K562 (cell line): ENCODE data around the gene DNAJC8. TPM values are rescaled to one million over a fixed set of nuclear protein-coding genes. Genes with fewer than 3 reads are reported as not detected.

ENCODE experiments used
- CSDE1 ChIP-seq, 2 experiments: fragments of 450-650 bp; IDR thresholded peaks; 2 replicates each; pipeline ENCODE4 v1.6.1; 2016; ENCODE audit warnings: mild to moderate bottlenecking in 1 of 2
- ETV5 ChIP-seq: sonication (generic); formaldehyde crosslinking; IDR thresholded peaks from 2 replicates; pipeline ENCODE4 v1.4.0; 2020; ENCODE audit warnings: low read depth, mild to moderate bottlenecking, missing genetic modification reagents
- FOXA3 ChIP-seq, 2 experiments: fragments of 450-650 bp in 1 of 2; sonication (generic) in 1 of 2; formaldehyde crosslinking; IDR thresholded peaks in 1 of 2; conservative IDR thresholded peaks in 1 of 2; 2 replicates each; pipeline versions ENCODE4 v1.4.0 to v1.8.0; 2020 to 2022; ENCODE audit warnings: mild to moderate bottlenecking in 2 of 2, missing genetic modification reagents in 1 of 2
- IRF2 ChIP-seq: sonication (generic); formaldehyde crosslinking; IDR thresholded peaks from 2 replicates; pipeline ENCODE4 v1.8.1; 2022; ENCODE audit warnings: mild to moderate bottlenecking, missing genetic modification reagents
- MCM3 ChIP-seq: fragments of 450-650 bp; IDR thresholded peaks from 2 replicates; pipeline ENCODE4 v1.6.1; 2016
- NFYB ChIP-seq: IDR thresholded peaks from 2 replicates; pipeline ENCODE4 v1.6.1; 2011; ENCODE audit warnings: mild to moderate bottlenecking, moderate library complexity; ENCODE audit not compliant: insufficient read length; ENCODE audit errors: extremely low read depth
- NR4A1 ChIP-seq, 2 experiments: fragments of 250-450 bp in 1 of 2; fragments of 450-650 bp in 1 of 2; sonication (Bioruptor Pico) in 1 of 2; IDR thresholded peaks; 2 replicates each; pipeline versions ENCODE4 v1.4.0 to v1.6.1; 2016 to 2020; ENCODE audit warnings: mild to moderate bottlenecking in 2 of 2, missing compliant biosample characterization in 1 of 2, missing genetic modification characterization in 1 of 2, moderate library complexity in 1 of 2
- RBFOX2 ChIP-seq: fragments of 200-400 bp; formaldehyde crosslinking; IDR thresholded peaks from 2 replicates; pipeline ENCODE4 v1.6.1; 2017; ENCODE audit warnings: low read depth, mild to moderate bottlenecking, low read length, moderate library complexity
- RFX7 ChIP-seq: fragments of 250-450 bp; sonication (Bioruptor Pico); IDR thresholded peaks from 2 replicates; pipeline ENCODE4 v1.5.1; 2021; ENCODE audit warnings: mild to moderate bottlenecking
- SMARCE1 ChIP-seq: fragments of 450-650 bp; IDR thresholded peaks from 2 replicates; pipeline ENCODE4 v1.7.1; 2016; ENCODE audit warnings: mild to moderate bottlenecking
- SNIP1 ChIP-seq: fragments of 450-650 bp; IDR thresholded peaks from 2 replicates; pipeline ENCODE4 v1.7.1; 2017; ENCODE audit warnings: low read depth, mild to moderate bottlenecking
- SUPT5H ChIP-seq: fragments of 450-650 bp; IDR thresholded peaks from 2 replicates; pipeline ENCODE4 v1.6.1; 2016
- ZNF175 ChIP-seq: fragments of 200-800 bp; sonication (Bioruptor generic); IDR thresholded peaks from 2 replicates; pipeline ENCODE4 v1.6.1; 2016; ENCODE audit warnings: low read depth, mild to moderate bottlenecking, missing genetic modification characterization, missing compliant biosample characterization
- ZNF644 ChIP-seq: fragments of 200-800 bp; sonication (Bioruptor generic); IDR thresholded peaks from 2 replicates; pipeline ENCODE4 v1.6.1; 2016; ENCODE audit warnings: low read depth, missing genetic modification characterization, missing compliant biosample characterization
- ZNF668 ChIP-seq: fragments of 250-450 bp; sonication (Bioruptor Pico); IDR thresholded peaks from 2 replicates; pipeline ENCODE4 v1.8.0; 2022; ENCODE audit warnings: mild to moderate bottlenecking, inconsistent platforms
- polyA plus RNA-seq, 8 experiments: library from polyadenylated mRNA; depleted of rRNA in 4 of 8; stranded (reverse) in 5 of 8; unstranded in 3 of 8; fragments of >200 nt; fragmentation: Nextera tagmentation in 2 of 8; fragmentation: Illumina TruSeq in 1 of 8; extraction: Ambion mirVana in 2 of 8; extraction: Trizol in 1 of 8; gene quantifications; 2 replicates each; pipeline versions ENCODE4 v1.2.1 to v1.2.3, GENCODE V29; 2011 to 2014; ENCODE audit warnings: inconsistent platforms in 1 of 8, missing spikeins in 1 of 8
- total RNA-seq, 7 experiments: library from RNA; depleted of rRNA in 6 of 7; stranded (reverse); fragments of >200 nt in 6 of 7; fragmentation: Illumina TruSeq in 2 of 7; extraction: Trizol in 2 of 7; gene quantifications; 2 replicates each; pipeline versions ENCODE4 v1.2.1 to v1.2.3, GENCODE V29; 2011 to 2021; ENCODE audit warnings: low replicate concordance in 1 of 7
- TF ChIP-seq, protein P1 (sequence below): fragments of 450-650 bp; formaldehyde crosslinking; IDR thresholded peaks from 2 replicates; pipeline ENCODE4 v1.4.0; 2022; ENCODE audit warnings: mild to moderate bottlenecking, moderate library complexity
- TF ChIP-seq, protein P2 (sequence below): fragments of 250-450 bp; sonication (Bioruptor Pico); IDR thresholded peaks from 2 replicates; pipeline ENCODE4 v1.5.0; 2020; ENCODE audit warnings: mild to moderate bottlenecking
- TF ChIP-seq, protein P3 (sequence below): sonication (generic); formaldehyde crosslinking; IDR thresholded peaks from 2 replicates; pipeline ENCODE4 v1.8.1; 2023; ENCODE audit warnings: mild to moderate bottlenecking, missing genetic modification reagents
- TF ChIP-seq, protein P4 (sequence below): sonication (generic); formaldehyde crosslinking; IDR thresholded peaks from 2 replicates; pipeline ENCODE4 v1.8.1; 2023; ENCODE audit warnings: mild to moderate bottlenecking, missing genetic modification reagents

DNAJC8 gene
- total and polyA plus RNA-seq, 9 of the 15 experiments (the other 6 are each of a cell fraction or from before 2014, with no cell fraction given) = 143 to 508 (median 209) TPM

DNA sequence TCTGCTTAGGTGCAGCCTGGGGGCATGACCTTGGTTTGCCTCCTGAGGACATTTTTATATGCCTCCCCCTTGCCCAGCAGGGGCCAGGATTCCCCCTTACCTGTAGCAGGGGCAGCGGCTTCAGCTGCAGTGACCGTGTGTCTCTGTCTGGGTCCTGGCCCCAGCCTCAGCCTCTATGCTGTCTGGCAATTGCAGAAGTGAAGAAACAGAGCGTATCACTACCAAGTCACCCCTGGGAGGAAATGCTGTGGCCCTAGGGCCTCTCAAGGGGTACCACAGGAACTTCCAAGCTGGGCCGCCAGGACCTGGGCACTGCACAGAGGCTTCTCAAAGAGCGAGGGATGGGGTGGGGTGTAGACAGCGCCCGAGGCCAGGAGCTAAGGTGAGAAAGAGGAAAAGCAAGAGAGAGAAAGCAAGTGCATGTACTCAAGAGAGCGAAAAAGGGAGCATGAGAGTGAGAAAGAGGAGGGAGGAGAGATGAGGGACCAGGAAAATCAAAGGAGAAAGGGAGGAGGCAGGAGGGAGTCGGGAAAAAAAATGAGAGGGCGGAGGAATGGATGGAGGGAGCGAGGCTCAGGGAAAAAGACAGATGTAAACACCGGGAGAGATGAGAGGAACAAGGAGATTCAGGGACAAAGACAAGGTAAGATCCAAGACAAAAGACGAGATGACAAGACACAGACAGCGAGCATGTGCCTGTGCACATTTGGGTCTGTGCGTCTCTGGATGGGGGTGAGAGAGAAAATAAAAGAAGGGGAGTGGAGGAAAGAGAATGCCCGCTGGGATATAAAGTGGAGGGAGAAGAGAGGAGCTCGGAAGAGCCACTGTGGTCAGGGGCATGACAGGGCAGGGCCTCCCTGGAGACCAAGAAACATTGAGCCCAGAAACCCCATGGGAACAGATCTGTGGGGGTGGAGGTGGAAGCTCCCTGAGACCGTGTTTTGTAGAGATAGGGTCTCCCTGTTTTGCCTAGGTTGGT lies 56.0 kb downstream of the DNAJC8 start, which contains the start of gene PTAFR (continued):
- 0 out of 2 replicates have a peak, but pooled peaks have one; percentile 58 for TF ChIP-seq MCM3
- no peak for TF ChIP-seq ZNF175
- no peak for TF ChIP-seq ZNF668 (CRISPR knock-in tag)
- TF ChIP-seq, protein P1, sequence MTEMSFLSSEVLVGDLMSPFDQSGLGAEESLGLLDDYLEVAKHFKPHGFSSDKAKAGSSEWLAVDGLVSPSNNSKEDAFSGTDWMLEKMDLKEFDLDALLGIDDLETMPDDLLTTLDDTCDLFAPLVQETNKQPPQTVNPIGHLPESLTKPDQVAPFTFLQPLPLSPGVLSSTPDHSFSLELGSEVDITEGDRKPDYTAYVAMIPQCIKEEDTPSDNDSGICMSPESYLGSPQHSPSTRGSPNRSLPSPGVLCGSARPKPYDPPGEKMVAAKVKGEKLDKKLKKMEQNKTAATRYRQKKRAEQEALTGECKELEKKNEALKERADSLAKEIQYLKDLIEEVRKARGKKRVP (CRISPR knock-in tag) = no peak
- no peak for TF ChIP-seq IRF2 (CRISPR knock-in tag)
- TF ChIP-seq CSDE1 (IDR thresholded peaks at IDR 0.05) = no peak
- TF ChIP-seq NR4A1 (CRISPR knock-in tag; IDR thresholded peaks at IDR 0.05) = no peak
- TF ChIP-seq NR4A1 (tag; IDR thresholded peaks at IDR 0.05) = no peak
- TF ChIP-seq NFYB = no peak
- no peak for TF ChIP-seq ETV5 (CRISPR knock-in tag)
- TF ChIP-seq, protein P2, sequence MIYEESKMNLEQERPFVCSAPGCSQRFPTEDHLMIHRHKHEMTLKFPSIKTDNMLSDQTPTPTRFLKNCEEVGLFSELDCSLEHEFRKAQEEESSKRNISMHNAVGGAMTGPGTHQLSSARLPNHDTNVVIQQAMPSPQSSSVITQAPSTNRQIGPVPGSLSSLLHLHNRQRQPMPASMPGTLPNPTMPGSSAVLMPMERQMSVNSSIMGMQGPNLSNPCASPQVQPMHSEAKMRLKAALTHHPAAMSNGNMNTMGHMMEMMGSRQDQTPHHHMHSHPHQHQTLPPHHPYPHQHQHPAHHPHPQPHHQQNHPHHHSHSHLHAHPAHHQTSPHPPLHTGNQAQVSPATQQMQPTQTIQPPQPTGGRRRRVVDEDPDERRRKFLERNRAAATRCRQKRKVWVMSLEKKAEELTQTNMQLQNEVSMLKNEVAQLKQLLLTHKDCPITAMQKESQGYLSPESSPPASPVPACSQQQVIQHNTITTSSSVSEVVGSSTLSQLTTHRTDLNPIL (CRISPR knock-in tag) = no peak
- TF ChIP-seq, protein P3, sequence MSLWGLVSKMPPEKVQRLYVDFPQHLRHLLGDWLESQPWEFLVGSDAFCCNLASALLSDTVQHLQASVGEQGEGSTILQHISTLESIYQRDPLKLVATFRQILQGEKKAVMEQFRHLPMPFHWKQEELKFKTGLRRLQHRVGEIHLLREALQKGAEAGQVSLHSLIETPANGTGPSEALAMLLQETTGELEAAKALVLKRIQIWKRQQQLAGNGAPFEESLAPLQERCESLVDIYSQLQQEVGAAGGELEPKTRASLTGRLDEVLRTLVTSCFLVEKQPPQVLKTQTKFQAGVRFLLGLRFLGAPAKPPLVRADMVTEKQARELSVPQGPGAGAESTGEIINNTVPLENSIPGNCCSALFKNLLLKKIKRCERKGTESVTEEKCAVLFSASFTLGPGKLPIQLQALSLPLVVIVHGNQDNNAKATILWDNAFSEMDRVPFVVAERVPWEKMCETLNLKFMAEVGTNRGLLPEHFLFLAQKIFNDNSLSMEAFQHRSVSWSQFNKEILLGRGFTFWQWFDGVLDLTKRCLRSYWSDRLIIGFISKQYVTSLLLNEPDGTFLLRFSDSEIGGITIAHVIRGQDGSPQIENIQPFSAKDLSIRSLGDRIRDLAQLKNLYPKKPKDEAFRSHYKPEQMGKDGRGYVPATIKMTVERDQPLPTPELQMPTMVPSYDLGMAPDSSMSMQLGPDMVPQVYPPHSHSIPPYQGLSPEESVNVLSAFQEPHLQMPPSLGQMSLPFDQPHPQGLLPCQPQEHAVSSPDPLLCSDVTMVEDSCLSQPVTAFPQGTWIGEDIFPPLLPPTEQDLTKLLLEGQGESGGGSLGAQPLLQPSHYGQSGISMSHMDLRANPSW = no peak
- TF ChIP-seq SNIP1 = no peak
- no peak for TF ChIP-seq SUPT5H
- TF ChIP-seq ZNF644 = no peak
- no peak for TF ChIP-seq SMARCE1
- no peak for TF ChIP-seq FOXA3 (CRISPR knock-in tag; conservative IDR thresholded peaks at IDR 0.05 in 1 of 2, IDR thresholded peaks at IDR 0.05 in 1 of 2)
- TF ChIP-seq RFX7 (CRISPR knock-in tag) = no peak
- TF ChIP-seq, protein P4, sequence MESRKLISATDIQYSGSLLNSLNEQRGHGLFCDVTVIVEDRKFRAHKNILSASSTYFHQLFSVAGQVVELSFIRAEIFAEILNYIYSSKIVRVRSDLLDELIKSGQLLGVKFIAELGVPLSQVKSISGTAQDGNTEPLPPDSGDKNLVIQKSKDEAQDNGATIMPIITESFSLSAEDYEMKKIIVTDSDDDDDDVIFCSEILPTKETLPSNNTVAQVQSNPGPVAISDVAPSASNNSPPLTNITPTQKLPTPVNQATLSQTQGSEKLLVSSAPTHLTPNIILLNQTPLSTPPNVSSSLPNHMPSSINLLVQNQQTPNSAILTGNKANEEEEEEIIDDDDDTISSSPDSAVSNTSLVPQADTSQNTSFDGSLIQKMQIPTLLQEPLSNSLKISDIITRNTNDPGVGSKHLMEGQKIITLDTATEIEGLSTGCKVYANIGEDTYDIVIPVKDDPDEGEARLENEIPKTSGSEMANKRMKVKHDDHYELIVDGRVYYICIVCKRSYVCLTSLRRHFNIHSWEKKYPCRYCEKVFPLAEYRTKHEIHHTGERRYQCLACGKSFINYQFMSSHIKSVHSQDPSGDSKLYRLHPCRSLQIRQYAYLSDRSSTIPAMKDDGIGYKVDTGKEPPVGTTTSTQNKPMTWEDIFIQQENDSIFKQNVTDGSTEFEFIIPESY (CRISPR knock-in tag) = no peak
- no peak for TF ChIP-seq RBFOX2
